Measurements from ENCODE around the gene COL8A1.

COL8A1 gene

DNA sequence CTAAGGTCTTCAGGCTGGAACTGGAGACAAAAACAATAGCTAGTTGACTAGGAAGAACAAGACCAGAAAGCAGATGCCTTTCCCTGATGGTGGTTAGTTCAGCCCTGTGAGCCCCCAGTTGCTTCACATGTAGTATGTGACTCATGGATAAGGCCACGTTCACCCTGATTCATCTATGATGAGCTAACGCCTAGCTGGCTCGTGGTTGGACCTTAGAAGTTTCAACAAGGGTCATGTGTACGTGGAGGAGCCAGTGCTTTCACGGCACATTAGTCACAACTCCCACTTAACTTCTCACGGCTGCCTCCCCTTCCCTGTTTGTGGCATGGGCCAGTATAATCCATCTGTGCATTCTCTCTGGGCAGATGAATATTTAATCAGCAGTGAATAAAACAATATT is 20.6 kb downstream of the COL8A1 start:
- peak; percentile 91 for DNase-seq (ENCODE audit: extremely low read depth, low read depth)
- no peak for TF ChIP-seq CTCF (IDR thresholded peaks at IDR 0.05; ENCODE audit: low read depth, low read length)

DNA sequence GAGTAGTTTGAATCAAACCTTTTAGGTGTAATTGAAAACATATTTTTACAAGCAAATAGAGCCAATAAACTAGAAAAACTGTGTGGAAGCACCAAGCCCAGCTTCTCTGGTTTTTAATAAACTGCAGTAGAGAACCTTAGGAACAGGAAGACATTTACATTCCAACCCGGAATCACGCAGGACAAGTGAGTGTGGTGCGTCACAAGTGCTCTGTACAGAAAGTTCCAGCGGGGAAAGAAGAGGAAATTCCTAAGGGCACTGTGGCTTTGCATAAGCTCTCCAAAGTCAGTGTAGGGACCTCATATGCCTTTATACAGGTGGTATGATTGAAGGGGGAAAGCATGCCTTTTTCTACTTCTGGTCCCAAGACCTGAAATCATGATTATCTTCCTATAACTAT is 21.6 kb downstream of the COL8A1 start:
- DNase-seq (ENCODE audit: extremely low read depth, low read depth), result no peak
- TF ChIP-seq CTCF (IDR thresholded peaks at IDR 0.05; ENCODE audit: low read depth, low read length), result no peak

DNA sequence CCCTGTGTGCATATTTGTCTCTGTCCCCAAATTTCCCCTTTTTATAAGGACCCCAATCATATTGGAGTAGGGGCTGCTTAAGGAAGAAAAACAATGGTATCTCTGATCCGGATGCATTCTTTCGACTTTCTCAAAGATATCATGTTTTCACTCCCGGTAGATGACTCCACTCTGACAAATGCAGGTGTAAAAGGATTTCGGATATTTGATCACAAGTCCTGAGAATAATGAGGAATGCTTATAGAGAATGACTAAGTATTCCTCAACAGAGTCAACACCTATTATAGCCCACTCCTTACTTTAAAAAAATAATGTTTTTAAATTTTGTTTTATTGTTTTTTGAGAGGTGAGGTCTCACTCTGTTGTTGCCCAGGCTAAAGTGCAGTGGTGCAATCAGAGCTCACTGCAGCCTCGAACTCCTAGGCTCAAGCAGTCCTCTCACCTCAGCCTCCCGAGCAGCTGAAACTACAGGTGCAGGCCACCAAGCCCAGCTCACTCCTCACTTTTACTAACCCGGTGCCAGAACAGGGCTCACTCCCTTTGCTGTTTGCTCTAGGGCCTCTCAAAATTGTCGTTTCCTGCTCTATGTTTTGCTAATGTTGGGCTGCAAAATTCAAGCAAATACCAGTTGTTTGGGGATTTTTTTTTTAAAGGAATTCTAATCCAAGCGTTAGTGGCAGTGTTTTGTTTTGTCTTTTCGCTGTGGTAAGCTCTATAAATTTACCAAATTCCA is 24.6 kb downstream of the COL8A1 start:
- no peak for TF ChIP-seq CTCF (IDR thresholded peaks at IDR 0.05; ENCODE audit: low read depth, low read length)
- DNase-seq (ENCODE audit: extremely low read depth, low read depth), result no peak

DNA sequence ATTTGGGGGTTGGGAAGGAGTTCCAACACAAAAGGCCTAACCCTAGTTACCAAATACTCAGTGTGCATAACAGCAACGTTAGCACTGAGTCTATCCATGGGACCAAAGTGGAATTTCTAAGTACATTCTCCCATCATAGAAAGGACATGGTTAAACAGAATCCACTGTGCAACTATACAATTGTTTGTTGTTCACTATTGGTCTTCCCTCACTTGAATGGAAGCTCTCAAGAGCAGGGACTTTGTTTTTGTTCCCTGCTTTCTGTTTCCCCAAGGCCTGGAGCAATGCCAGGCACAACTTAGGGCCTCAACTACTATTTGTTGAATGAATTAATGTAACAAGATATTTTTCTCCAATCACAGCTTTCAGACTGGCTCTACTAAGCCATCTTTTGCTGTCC is 25.6 kb downstream of the COL8A1 start:
- no peak for TF ChIP-seq CTCF (IDR thresholded peaks at IDR 0.05; ENCODE audit: low read depth, low read length)
- no peak for DNase-seq (ENCODE audit: extremely low read depth, low read depth)

GRCh38 chr3:99665017-99665416 is 26.6 kb downstream of the COL8A1 start:
- no peak for DNase-seq (ENCODE audit: extremely low read depth, low read depth)
- no peak for TF ChIP-seq CTCF (IDR thresholded peaks at IDR 0.05; ENCODE audit: low read depth, low read length)

GRCh38 chr3:99666201-99666600 is 27.8 kb downstream of the COL8A1 start:
- DNase-seq (ENCODE audit: extremely low read depth, low read depth), result no peak
- no peak for TF ChIP-seq CTCF (IDR thresholded peaks at IDR 0.05; ENCODE audit: low read depth, low read length)

DNA sequence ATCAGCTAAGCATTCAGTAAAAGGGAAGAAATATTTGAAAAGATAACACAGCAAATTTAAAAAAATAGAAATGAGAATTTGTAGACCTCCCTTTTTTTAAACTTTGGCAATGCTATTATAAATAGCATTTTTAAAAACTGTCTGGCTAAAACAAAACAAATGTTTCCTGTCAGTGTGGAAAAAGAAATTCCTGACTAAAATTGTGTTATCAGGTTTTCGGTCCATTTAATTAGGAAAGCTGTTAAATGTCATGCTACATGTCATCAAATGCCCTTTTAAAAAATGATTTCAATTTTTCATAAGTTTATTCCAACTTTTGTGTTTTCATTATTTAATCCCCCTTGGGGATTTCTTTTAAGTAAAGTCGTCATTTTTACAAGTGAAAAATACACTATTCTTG is 29.6 kb downstream of the COL8A1 start:
- no peak for DNase-seq (ENCODE audit: extremely low read depth, low read depth)
- TF ChIP-seq CTCF (IDR thresholded peaks at IDR 0.05; ENCODE audit: low read depth, low read length), result no peak
